Sigmoid colon (tissue), 4 donors: Measurements from ENCODE around the gene APOLD1.

Experiments used
- EP300 ChIP-seq, 4 donors: sonication (generic); formaldehyde crosslinking; IDR thresholded peaks; one replicate each; pipeline ENCODE4 v1.6.1; 2017; ENCODE audit warnings: antibody characterized with exemption in 4 of 4
- POLR2A ChIP-seq, 2 donors: fragments of 450-650 bp; IDR thresholded peaks; one replicate each; pipeline ENCODE4 v1.6.1; 2016; ENCODE audit warnings: antibody characterized with exemption in 2 of 2, mild to moderate bottlenecking in 2 of 2, moderate library complexity in 2 of 2
- TF ChIP-seq, protein P1 (sequence below), 4 experiments: fragments of 450-650 bp in 3 of 4; fragments of 200-600 bp in 1 of 4; IDR thresholded peaks; one replicate each; pipeline ENCODE4 v1.5.1; 2016 to 2019; ENCODE audit warnings: antibody characterized with exemption in 4 of 4, mild to moderate bottlenecking in 3 of 4, moderate library complexity in 2 of 4

DNA sequence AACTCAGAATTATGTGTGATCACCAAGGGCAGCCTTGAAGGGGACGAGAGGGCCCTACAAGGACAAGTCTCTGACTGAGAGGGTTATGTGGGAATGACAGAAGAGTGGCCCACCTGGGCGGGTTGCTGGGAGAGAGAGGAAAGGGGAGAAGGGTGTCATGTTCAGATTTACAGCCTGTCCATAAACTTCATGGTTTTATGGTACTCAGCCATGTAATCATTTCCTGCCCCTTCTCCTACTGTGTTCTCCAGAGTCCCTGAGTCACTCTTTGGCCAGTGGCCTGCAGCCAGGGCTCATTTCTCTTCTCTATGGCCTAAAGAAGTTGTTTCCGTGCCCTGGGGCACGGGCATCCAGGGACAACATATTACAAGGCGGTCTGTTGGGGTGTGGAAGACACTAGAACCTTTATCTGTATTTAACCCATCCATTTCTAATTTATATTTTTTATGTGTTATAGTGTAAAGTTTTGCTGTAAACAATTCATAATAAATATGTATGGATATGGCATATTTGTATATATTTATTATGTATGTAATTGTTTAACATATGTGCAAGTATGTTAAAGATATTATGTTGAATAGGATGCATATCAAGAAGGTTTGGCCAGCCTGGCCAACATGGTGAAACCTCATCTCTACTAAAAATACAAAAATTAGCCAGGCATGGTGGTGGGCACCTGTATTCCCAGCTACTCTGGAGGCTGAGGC is 54.6 kb downstream of the APOLD1 start:
- TF ChIP-seq, protein P1, sequence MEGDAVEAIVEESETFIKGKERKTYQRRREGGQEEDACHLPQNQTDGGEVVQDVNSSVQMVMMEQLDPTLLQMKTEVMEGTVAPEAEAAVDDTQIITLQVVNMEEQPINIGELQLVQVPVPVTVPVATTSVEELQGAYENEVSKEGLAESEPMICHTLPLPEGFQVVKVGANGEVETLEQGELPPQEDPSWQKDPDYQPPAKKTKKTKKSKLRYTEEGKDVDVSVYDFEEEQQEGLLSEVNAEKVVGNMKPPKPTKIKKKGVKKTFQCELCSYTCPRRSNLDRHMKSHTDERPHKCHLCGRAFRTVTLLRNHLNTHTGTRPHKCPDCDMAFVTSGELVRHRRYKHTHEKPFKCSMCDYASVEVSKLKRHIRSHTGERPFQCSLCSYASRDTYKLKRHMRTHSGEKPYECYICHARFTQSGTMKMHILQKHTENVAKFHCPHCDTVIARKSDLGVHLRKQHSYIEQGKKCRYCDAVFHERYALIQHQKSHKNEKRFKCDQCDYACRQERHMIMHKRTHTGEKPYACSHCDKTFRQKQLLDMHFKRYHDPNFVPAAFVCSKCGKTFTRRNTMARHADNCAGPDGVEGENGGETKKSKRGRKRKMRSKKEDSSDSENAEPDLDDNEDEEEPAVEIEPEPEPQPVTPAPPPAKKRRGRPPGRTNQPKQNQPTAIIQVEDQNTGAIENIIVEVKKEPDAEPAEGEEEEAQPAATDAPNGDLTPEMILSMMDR (IDR thresholded peaks at IDR 0.05): no peak
- TF ChIP-seq EP300 (IDR thresholded peaks at IDR 0.05) (no peak), POLR2A (IDR thresholded peaks at IDR 0.05) (no peak)
